H1 (cell line): Measurements from ENCODE around the gene FGD5.

ENCODE experiments used
- ATF2 ChIP-seq: IDR thresholded peaks from 2 replicates; pipeline ENCODE4 v1.6.1; 2012; ENCODE audit warnings: low read length, inconsistent platforms
- CTCF ChIP-seq, 3 experiments: IDR thresholded peaks; 1 replicate in 2 of 3; 2 replicates in 1 of 3; pipeline versions ENCODE4 v1.5.1 to v1.6.1; 2011; ENCODE audit warnings: low read length in 3 of 3, mild to moderate bottlenecking in 3 of 3, inconsistent platforms in 2 of 3, low read depth in 1 of 3, moderate library complexity in 1 of 3; ENCODE audit not compliant: insufficient read depth in 1 of 3; ENCODE audit errors: control extremely low read depth in 1 of 3
- E2F6 ChIP-seq: IDR thresholded peaks from 2 replicates; pipeline ENCODE4 v1.6.1; 2012; ENCODE audit warnings: inconsistent platforms
- MAX ChIP-seq: IDR thresholded peaks from 2 replicates; pipeline ENCODE4 v1.6.1; 2012; ENCODE audit warnings: inconsistent platforms
- POLR2AphosphoS5 ChIP-seq: IDR thresholded peaks from 2 replicates; pipeline ENCODE4 v1.6.1; 2011; ENCODE audit warnings: low read depth, low read length

GRCh38 chr3:14886101-14886500 is 67.3 kb downstream of the FGD5 start:
- TF ChIP-seq MAX: no peak
- TF ChIP-seq ATF2: no peak
- TF ChIP-seq CTCF (IDR thresholded peaks at IDR 0.05; ENCODE audit: control extremely low read depth in 1 of 3, insufficient read depth in 1 of 3, low read depth in 1 of 3, low read length in 3 of 3): no peak
- TF ChIP-seq E2F6: no peak
- no peak for TF ChIP-seq POLR2AphosphoS5
